Urothelium cell line (cell line): ENCODE data around the gene DRAM1.
"Not testable (repeated sequence)": the region's sequence is repeated elsewhere in the genome, so short reads cannot be mapped to it uniquely, and the experiment has no call there.

Experiments
- DNase-seq: peaks from one replicate; pipeline ENCODE4 v3.0.0; 2011; ENCODE audit warnings: low spot score, mixed read lengths
- FAIRE-seq: peaks from 2 replicates; lab custom pipeline; 2011; peaks lifted over from hg19 to GRCh38; lab: Jason Lieb, UNC

Gene DRAM1, protein sequence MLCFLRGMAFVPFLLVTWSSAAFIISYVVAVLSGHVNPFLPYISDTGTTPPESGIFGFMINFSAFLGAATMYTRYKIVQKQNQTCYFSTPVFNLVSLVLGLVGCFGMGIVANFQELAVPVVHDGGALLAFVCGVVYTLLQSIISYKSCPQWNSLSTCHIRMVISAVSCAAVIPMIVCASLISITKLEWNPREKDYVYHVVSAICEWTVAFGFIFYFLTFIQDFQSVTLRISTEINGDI

GRCh38 chr12:101876861-101877805 is at the start of gene DRAM1:
DRAM1 (plus strand) TSS chr12:101877580; CDS start chr12:101877790, 210 bp downstream.
- no peak for FAIRE-seq
- peak; percentile 78 for DNase-seq

DNA sequence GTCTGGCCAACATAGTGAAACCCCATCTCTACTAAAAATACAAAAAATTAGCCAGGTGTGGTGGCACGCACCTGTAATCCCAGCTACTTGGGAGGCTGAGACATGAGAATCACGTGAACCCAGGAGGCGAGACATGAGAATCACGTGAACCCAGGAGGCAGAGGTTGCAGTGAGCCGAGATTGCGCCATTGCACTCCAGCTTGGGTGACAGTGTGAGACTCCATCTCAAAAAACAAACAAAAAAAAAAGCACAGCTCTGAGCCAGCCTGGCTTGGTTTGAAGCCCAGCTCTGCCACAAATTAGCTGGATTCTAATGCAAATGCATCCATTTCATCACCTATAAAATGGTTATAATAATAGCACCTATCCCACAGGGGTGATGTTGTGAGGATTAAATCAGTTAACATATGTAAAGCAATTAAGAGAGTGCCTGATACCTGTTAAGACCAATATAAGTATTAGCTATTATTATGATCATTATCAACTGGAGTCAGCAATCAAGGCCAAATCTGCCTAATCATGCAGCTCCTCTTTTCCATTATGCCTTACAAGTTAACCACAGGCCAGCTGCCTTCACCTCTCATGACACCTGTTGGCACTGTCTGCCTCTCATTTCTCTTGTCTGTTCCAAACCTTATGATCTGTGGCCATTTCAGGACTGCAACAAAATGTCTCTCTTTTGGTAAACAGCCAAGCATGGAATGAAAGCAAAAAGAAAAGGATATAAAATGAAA is 48.8 kb upstream of the DRAM1 start:
- DNase-seq: no peak
- no peak for FAIRE-seq

- DNase-seq (no peak), FAIRE-seq (no peak)
Measured at GRCh38 chr12:101829639-101830366, 47.6 kb upstream of the DRAM1 start.

GRCh38 chr12:101830367-101831325 is 46.7 kb upstream of the DRAM1 start, which contains the start of gene GNPTAB:
GNPTAB (minus strand) TSS chr12:101830959; CDS start chr12:101830675, 284 bp downstream.
- FAIRE-seq (no peak), DNase-seq (peak; percentile 92)

DNA sequence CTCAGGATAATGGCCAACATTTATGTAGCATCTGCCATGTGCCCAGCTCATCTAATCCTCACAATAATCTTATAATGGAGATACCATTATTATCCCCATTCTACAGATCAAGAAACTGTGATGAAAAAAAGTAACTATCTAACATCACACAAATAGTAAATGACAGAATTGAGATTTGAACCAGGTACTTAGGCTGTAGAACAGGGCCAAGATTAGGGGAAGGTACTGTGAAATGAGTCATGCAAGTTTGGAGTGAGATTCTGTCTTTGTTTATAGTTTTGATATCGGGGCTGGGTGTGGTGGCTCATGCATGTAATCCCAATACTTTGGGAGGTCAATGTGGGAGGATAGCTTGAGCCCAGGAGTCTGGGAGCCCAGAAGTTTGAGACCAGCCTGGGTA is 45.4 kb upstream of the DRAM1 start:
- DNase-seq (no peak), FAIRE-seq (no peak)

DNA sequence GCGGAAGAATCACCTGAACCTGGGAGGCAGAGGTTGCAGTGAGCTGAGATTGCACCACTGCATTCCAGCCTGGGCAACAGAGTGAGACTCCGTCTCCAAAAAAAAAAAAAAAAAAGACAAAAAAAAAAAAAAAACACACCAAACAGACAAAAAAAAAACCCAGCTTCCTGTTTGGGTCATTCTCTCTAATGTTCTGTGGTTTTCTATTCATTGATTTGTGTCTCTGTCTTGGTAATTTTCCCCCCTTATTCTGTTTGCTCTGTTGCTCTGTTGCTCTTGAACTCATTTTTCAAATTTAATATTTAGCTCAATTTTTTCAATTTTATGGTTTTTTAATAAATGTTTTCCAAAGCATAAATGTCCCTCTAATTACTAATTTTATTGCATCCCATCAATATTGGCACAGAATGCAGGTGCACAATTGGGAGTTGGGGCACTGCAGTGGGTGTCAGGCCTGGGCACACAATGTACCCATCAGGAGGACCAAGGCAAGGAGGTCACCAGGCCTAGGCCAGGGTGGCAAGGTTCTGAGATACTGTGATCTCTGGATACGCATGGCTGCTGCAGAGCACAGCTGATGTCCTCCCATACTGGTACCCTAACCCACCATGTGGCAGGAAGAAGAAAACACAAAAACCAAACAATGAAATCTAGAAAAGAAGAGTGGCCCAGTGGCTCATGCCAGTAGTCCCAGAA is 38.6 kb upstream of the DRAM1 start:
- DNase-seq (no peak), FAIRE-seq (no peak)

GRCh38 chr12:101839324-101840283 is 37.8 kb upstream of the DRAM1 start:
- FAIRE-seq (no peak), DNase-seq (peak; percentile 39)

DNA sequence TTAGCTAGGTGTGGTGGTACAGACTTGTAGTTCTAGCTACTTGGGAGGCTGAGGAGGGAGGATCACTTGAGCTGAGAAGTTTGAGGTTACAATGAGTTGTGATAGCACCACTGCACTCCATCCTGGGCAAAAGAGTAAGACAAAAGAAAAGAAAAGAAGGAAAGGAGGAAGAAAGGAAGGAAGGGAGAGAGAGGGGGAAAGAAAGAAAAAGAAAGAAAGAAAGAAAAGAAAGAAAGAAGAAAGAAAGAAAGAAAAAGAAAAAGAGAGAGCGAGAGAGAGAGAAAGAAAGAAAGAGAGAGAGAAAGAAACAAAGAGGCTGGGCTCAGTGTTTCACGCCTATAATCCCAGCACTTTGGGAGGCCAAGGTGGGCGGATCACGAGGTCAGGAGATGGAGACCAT is 36.3 kb upstream of the DRAM1 start:
- FAIRE-seq (no peak), DNase-seq (no peak)

DNA sequence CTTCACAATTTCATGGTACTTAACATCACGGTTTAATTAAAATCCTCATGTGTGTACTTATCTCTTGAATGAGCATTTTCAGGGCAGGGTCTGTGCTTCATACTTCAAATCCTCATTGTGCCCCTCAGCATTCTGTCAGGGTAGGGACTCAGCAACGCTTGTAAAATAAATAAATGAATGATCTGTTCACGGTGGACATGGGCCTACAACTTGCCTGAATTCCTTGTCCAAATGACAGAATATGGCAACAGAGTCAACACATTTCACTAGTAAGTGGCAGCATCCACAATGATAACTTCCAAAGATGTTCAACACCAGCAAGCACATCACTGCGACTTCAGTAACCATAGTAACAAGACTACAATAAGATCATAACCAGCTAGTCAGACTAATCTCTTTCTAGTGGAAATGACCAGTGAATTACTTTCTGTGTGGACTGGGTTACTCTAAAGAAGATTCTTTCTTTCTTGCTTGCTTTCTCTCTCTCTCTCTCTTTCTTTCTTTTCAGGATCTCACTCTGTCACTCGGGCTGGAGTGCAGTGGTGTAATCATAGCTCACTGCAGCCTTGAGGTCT is 32.2 kb upstream of the DRAM1 start:
- FAIRE-seq: no peak
- DNase-seq: no peak

DNA sequence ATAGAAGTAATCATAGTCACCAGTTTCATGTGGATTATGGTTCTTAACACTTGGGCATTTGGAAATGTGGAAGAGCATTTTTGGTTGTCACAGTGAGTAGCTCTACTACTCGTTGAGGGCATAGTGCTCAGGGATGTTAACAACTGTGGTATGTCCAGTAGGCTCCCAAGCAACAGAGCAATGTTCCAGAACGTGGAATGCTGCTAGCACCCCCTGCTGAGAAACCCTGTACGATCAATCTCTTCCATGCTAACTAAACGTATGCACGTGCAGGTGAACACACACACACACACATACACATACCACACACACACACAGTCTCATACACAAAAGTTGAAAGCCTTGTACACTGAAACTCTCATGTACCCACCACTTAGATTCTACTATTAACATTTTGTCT is 30.1 kb upstream of the DRAM1 start:
- no peak for FAIRE-seq
- no peak for DNase-seq

DNA sequence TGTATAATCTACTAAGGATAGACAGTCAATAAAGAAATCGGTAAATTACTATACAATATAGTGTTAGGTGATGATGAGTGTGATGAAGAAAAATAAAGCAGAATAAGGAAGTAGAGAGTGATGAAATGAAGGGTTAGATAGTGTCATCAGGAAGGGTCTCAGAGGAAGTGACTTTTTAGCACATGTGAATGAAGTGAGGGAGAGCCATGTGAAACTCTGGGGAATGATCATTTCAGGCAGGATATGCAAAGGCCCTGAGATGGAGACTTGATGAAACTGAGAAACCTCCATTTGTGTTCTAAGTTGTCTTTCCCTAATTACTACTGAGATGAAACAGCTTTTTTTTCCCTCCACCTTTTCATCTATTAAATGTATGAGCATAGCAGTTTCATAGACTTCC is 27.2 kb upstream of the DRAM1 start:
- no peak for FAIRE-seq
- no peak for DNase-seq

DNA sequence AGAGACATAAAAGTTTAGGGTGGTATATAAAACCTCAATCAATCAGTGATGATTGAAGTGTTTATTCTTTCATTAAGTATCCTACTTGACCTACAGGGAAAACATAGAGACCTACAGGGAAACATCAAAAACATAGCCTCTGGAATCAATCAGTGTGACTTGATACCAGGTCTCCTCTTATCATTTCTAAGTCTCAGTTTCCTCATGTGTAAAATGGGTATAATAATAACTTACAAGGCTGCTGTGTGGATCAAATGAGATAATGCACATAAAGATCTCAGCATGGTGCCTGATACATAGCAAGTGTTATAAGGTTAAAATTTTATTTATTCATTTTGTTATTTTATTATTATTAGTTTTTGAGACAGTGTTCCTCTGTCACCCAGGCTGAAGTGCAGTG is 24.4 kb upstream of the DRAM1 start:
- DNase-seq (no peak), FAIRE-seq (no peak)

DNA sequence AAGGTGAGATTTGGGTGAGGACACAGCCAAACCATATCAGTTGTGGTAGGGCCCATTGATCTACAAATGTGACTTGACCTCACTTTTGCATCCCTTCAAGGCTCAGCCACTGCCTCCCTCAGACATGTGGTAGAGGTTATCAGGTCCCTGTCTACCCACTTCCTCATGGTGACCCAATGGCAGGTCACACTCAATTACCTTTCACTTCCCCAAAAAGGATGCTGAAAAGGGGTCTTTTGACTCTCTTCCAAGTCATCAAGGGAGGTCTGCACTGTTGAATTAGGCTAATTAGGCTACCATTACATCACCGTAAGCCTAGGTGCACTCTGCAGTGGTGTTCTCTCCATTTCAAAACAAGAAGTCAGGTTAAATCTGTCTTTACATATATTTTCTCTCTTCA is 22.6 kb upstream of the DRAM1 start:
- no peak for DNase-seq
- FAIRE-seq: no peak

DNA sequence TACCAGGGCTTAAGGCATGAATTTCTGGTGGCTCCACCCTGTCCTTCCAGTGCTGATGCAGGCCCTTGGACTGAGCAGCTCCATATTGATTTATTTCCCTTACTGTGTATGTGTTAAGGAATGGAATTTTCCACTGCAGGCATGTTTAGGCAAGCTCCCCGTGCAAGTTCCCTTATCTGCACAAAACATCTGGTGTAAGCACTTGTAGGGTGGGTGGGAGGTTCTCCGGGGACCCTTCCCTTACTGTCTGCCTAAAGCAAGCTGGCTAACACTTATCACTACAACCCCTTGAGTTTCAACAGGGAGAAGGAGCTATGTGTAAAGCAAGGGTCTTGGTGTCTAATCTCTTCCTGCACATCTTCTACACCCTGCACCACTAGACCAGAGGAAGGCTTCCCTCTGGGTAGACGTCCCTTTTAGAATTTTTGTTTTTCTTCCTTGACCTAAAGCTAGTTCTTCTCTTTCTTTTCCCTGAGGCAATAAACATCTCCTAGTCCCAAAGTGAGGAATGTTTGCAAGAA is 22.0 kb upstream of the DRAM1 start:
- FAIRE-seq: no peak

GRCh38 chr12:101855976-101856375 is 21.4 kb upstream of the DRAM1 start:
- DNase-seq (no peak), FAIRE-seq (no peak)

More for the DNA sequence above, 22.0 kb upstream of the DRAM1 start:
- no peak for DNase-seq

- DNase-seq, FAIRE-seq: not testable (repeated sequence)
Measured at GRCh38 chr12:101856614-101857013, 20.8 kb upstream of the DRAM1 start.

DNA sequence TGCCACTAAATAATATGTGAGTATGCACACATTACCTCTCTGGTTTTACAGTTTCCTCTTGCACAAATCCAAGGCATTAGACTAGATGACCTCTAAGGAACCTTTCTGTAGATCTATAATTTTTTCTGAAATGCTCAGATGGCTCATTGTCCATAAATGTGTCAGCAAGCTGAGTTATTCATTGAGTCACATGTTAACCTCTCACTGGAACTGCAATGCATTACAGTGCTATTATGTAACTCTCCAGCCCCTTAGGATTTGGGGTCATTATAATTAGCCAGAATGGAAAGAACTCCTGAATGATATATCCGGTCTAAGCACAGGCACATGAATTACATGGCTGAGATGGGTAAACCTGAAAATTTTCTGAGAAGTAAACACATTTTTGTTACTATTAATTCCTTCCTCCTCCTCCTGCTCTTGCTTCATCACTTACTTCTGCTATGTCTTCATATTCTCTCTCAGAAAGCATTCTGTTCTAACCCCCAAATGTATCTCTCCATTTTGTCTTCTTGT is 20.3 kb upstream of the DRAM1 start:
- no peak for FAIRE-seq

More for the DNA sequence above, 20.3 kb upstream of the DRAM1 start:
- peak; percentile 18 for DNase-seq
